BJ (cell line): ENCODE measurements around the gene ACKR2. TPM values are rescaled to one million over a fixed set of nuclear protein-coding genes. Genes with fewer than 3 reads are reported as not detected.

Experiments used
- CTCF ChIA-PET: fragments of 350-600 bp; formaldehyde crosslinking; extraction: SDS; loops from one replicate; lab custom pipeline; 2021; ENCODE audit warnings: antibody characterized with exemption, inconsistent platforms; lab: Yijun Ruan, JAX
- POLR2A ChIA-PET: fragments of 300-600 bp; sonication (Branson Sonifier 250); formaldehyde crosslinking; extraction: SDS; loops from one replicate; lab custom pipeline; 2021; ENCODE audit warnings: antibody characterized with exemption; lab: Charles Lee
- DNase-seq: peaks from one replicate; pipeline ENCODE4 v3.0.0-alpha.2; 2011; ENCODE audit warnings: low read depth
- H3K27me3 ChIP-seq: 2 replicates; pipeline ENCODE4 v1.6.0; 2011; ENCODE audit warnings: low read length; ENCODE audit not compliant: control insufficient read depth, insufficient read depth
- H3K36me3 ChIP-seq: 2 replicates; pipeline ENCODE4 v1.5.1; 2011; ENCODE audit warnings: low read length; ENCODE audit not compliant: control insufficient read depth, insufficient read depth
- H3K4me3 ChIP-seq: 2 replicates; pipeline ENCODE4 v1.5.1; 2011; ENCODE audit warnings: low read depth, mild to moderate bottlenecking, control low read depth, low read length
- polyA plus RNA-seq: library from polyadenylated mRNA; depleted of rRNA; stranded (reverse); fragments of >200 nt; gene quantifications from 2 replicates; pipeline ENCODE4 v1.2.3, GENCODE V29; 2011
- TF ChIP-seq, protein P1 (sequence below): IDR thresholded peaks from 2 replicates; pipeline ENCODE4 v1.5.1; 2011; ENCODE audit warnings: low read depth, mild to moderate bottlenecking, control low read depth, inconsistent platforms, low read length, moderate library complexity; ENCODE audit not compliant: insufficient read depth

Gene ACKR2
- polyA plus RNA-seq, 1 experiment, result 0.15 TPM

DNA sequence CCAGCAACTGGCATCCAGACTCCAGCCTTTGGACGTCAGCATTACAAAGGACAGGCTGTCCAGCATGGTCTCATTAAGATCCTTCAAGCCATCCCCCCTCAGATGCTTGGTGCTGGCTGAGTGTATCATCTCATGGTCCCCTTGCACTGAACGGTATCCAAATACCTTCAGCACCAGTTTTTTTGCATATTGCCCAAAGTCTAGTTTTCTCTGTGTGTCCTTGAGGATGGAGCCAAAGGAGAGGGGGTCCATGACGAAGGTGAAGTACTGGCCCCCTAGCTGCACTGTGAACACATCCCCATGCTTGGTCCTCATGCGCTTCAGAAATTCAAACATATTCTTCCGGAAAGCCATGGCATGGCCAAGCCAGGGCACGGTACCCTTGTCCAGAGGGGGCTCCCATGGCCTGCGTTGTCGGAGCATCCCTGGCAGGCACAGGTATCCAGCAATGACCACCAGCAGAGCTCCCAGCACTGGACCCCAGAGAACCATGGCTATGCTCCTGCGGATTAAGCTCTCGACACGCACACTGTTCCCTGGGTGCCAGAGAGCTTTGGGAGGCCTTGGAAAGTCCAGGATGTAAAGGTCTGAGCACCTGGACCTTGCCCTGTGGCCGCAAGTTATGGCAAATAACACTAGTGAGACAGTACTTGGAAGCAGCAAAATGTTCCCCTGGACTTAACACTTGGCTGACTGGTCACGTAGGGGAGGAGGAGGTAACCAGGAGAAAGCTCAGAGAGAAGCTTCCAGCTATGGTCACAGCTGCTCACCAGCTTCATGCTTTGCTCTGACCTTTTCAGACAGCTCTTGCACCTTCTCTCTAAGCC, 66.3 kb downstream of the ACKR2 start, which contains the start of gene CYP8B1:
Gene CYP8B1 (minus strand): TSS at position 555 of the 827 bp plus-strand sequence. CDS start 63 bp downstream, at position 492.
- DNase-seq, result no peak
- Histone ChIP-seq H3K4me3 (no peak within 1 kb of the TSS), H3K27me3 (peaks cover 5% of the 10 kb centered on the region; the same call in 1 of the 2 replicates), H3K36me3 (no peaks in the 10 kb centered on the region)
- CTCF ChIA-PET, result no interaction called here
- TF ChIP-seq, protein P1, sequence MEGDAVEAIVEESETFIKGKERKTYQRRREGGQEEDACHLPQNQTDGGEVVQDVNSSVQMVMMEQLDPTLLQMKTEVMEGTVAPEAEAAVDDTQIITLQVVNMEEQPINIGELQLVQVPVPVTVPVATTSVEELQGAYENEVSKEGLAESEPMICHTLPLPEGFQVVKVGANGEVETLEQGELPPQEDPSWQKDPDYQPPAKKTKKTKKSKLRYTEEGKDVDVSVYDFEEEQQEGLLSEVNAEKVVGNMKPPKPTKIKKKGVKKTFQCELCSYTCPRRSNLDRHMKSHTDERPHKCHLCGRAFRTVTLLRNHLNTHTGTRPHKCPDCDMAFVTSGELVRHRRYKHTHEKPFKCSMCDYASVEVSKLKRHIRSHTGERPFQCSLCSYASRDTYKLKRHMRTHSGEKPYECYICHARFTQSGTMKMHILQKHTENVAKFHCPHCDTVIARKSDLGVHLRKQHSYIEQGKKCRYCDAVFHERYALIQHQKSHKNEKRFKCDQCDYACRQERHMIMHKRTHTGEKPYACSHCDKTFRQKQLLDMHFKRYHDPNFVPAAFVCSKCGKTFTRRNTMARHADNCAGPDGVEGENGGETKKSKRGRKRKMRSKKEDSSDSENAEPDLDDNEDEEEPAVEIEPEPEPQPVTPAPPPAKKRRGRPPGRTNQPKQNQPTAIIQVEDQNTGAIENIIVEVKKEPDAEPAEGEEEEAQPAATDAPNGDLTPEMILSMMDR, result no peak
- POLR2A ChIA-PET, result no interaction called here

DNA sequence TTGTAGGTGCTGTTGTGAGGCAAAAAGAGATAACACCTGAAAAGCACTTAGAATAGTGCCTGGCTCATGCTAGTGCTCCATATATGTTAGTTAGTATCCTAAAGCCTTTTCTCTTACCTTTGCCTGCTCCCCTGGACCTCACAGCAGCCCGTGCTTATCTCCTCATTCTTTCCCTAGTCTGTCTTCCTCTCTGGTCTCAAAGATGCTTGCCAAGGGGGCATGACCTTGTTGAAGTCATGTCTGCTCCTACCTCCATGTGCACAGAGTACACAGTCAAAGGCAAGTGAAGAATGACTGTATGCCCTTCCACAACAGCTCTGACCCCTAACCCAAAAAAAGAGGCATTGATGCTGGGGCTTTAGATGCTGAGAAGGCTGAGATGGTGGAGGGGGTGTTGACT, 67.2 kb downstream of the ACKR2 start:
- H3K36me3 ChIP-seq, result no peaks in the 10 kb centered on the region
- ChIA-PET CTCF (no interaction called here), POLR2A (no interaction called here)
- peaks cover 5% of the 10 kb centered on the region; the same call in 1 of the 2 replicates for H3K27me3 ChIP-seq
- DNase-seq, result no peak
- H3K4me3 ChIP-seq, result no peak overlapping the region
- TF ChIP-seq, protein P1, result no peak

DNA sequence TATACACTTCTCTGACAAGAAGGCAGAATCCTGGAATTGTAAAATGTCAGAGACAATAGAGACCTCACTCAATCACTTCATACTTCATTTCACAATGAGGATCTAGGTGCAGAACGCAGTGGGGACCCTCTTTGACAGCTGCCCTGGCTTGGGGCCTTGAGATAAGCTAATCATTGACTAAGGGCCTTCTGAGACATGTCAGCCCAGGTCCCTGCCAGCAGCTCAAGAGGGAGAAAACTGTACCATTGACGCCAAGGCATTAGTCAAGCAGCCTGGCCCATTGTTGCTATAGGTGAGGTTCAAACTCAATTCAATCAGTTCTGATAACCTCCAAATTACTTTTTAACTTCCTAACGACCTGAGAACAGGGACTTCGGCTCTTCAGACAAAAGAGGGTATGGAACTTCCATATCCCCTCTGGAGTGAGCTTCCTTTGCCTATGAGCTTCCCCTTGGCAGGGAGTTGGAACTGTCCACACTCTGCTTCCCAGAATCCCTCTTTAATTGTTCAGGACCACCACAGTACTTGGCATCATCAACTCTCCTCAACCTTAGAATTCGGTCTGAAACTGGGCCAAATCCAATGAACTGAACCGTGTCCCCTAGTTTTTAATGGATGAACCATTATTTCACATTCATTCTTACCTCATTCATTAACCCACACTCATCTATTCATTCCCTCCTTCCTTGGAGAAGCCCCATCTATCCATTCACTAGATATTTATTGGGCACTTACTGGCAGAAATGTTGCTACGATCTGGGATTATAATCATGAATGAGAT, 67.9 kb downstream of the ACKR2 start:
- ChIA-PET CTCF (interaction anchor here (2.0 kb wide), 1 partner anchor 38 kb away, joined by 6 read pairs; no protein-coding TSS in a partner anchor), POLR2A (no interaction called here)
- no peak for DNase-seq
- TF ChIP-seq, protein P1, result no peak
- H3K27me3 ChIP-seq, result peaks cover 5% of the 10 kb centered on the region; the same call in 1 of the 2 replicates
- H3K36me3 ChIP-seq, result no peaks in the 10 kb centered on the region
- no peak overlapping the region for H3K4me3 ChIP-seq

DNA sequence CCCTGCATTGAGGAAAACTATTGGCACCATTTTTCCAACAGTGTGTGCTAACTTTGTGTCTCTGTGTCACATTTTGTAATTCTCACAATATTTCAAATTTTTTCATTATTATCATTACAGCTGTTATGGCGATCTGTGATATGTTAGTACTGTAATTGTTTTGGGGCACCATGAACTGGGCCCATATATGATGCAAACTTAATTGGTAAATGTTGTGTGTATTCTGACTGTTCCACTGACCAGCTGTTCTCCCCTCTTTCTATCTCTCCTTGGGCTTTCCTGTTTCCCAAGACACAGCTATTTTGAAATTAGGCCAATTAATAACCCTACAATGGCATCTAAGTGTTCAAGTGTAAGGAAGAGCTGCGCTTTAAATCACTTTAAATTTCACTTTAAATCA, 68.6 kb downstream of the ACKR2 start:
- H3K27me3 ChIP-seq, result peaks cover 4% of the 10 kb centered on the region; the same call in 1 of the 2 replicates
- ChIA-PET CTCF (interaction anchor here (1.1 to 2.0 kb wide), 3 partner anchors 16 to 96 kb away, joined by 3 to 6 read pairs (median 3); no protein-coding TSS in a partner anchor), POLR2A (no interaction called here)
- no peak for DNase-seq
- no peak overlapping the region for H3K4me3 ChIP-seq
- no peaks in the 10 kb centered on the region for H3K36me3 ChIP-seq
- TF ChIP-seq, protein P1, result no peak

DNA sequence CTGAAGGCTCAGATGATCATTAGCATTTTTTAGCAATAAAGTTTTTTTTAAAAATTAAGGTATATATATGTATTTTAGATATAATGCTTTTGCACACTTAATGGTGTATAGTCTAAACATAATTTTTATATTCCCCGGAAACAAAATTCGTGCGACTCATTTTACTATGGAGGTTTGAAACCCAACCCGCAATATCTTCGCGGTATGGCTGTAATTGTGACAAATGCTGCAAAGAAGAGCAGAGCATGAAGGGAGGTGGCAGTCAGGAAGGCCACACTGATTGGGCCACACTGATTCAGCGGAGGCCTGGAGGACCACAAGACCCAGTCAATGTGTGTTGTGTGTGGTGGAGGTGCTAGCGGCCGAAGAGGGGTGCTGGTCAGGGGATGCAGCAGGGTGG, 70.9 kb downstream of the ACKR2 start:
- ChIA-PET POLR2A (no interaction called here), CTCF (no interaction called here)
- Histone ChIP-seq H3K27me3 (peaks cover 4% of the 10 kb centered on the region; the same call in 1 of the 2 replicates), H3K36me3 (no peaks in the 10 kb centered on the region), H3K4me3 (peak overlapping the region; percentile 66; the same call in 1 of the 2 replicates)
- TF ChIP-seq, protein P1, result no peak
- DNase-seq, result no peak
